Measurements from ENCODE around the gene RPL39L.

- TF ChIP-seq POLR2A (IDR thresholded peaks at IDR 0.05) = no peak
- TF ChIP-seq CTCF (IDR thresholded peaks at IDR 0.05) = no peak
Measured at GRCh38 chr3:187076297-187076696, 63.0 kb downstream of the RPL39L start.
